Activated T-helper 17 cell treated with anti-CD3 and anti-CD28 coated beads, Interleukin-2, amount 50 U/mL, for 72 hours (primary cell): ENCODE measurements around the gene STH. TPM values are rescaled to one million over a fixed set of nuclear protein-coding genes. Genes with fewer than 3 reads are reported as not detected.

Experiments used
- ATAC-seq: fragments of 150-1000 bp; cut with Tn5 transposase; replicated peaks from 2 replicates; pipeline ENCODE4 v1.10.0; 2021; ENCODE audit warnings: mild to moderate bottlenecking, moderate library complexity
- H3K27ac Mint-ChIP-seq: one replicate; pipeline ENCODE4 v1.8.0; 2022; ENCODE audit warnings: mixed read lengths
- H3K27me3 Mint-ChIP-seq: one replicate; pipeline ENCODE4 v1.8.0; 2022; ENCODE audit warnings: mixed read lengths
- H3K36me3 Mint-ChIP-seq: one replicate; pipeline ENCODE4 v1.8.0; 2022; ENCODE audit warnings: low read depth, mild to moderate bottlenecking, mixed read lengths
- H3K4me1 Mint-ChIP-seq: one replicate; pipeline ENCODE4 v1.8.0; 2022; ENCODE audit warnings: mixed read lengths
- H3K4me3 Mint-ChIP-seq: one replicate; pipeline ENCODE4 v1.8.0; 2022; ENCODE audit warnings: mild to moderate bottlenecking, mixed read lengths
- H3K9me3 Mint-ChIP-seq: one replicate; pipeline ENCODE4 v1.8.0; 2022; ENCODE audit warnings: mixed read lengths
- total RNA-seq, 2 donors: library from RNA; stranded (reverse); gene quantifications; one replicate each; pipeline ENCODE4 v1.2.3, GENCODE V29; 2022

Gene STH
- total RNA-seq, 2 donors from 2014 or later: not detected

DNA sequence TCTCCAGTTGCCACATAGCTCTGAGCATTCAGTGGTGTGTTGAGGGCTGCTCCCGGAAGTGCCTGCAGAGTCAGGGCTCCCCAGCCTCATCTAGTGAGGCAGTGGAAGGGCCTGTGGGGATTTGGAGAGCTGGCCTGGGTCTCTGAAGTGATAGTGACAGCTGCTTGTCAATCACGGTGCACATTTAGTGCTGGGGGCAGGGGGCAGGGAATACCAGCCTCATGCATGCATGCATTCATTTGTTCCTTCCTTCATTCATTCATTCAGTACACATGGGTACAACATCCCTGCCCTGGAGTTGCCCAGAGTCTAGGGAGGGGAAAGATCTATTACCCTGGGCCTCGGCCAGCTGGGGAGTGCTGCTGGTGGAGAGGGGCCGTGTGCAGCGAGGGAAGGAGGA, 11.3 kb upstream of the STH start:
- Mint-ChIP-seq H3K4me1 (no peaks in the 10 kb centered on the region), H3K27ac (no peak overlapping the region), H3K27me3 (no peaks in the 10 kb centered on the region)

DNA sequence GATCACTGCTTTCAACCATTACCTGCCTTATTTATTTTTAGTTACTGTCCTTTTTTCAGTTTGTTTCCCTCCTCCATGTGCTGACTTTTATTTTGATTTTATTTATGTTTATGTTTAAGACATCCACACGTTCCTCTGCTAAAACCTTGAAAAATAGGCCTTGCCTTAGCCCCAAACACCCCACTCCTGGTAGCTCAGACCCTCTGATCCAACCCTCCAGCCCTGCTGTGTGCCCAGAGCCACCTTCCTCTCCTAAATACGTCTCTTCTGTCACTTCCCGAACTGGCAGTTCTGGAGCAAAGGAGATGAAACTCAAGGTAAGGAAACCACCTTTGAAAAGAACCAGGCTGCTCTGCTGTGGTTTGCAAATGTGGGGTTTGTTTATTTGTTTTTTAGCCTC, 9.3 kb upstream of the STH start:
- Mint-ChIP-seq H3K27me3 (no peaks in the 10 kb centered on the region), H3K4me1 (no peaks in the 10 kb centered on the region), H3K36me3 (no peaks in the 10 kb centered on the region), H3K4me3 (no peak overlapping the region), H3K9me3 (no peaks in the 10 kb centered on the region), H3K27ac (no peak overlapping the region)
- ATAC-seq: no peak

More for the DNA sequence above, 11.3 kb upstream of the STH start:
- ATAC-seq: no peak
- H3K4me3 Mint-ChIP-seq: no peak overlapping the region
- no peaks in the 10 kb centered on the region for H3K36me3 Mint-ChIP-seq
- H3K9me3 Mint-ChIP-seq: no peaks in the 10 kb centered on the region

DNA sequence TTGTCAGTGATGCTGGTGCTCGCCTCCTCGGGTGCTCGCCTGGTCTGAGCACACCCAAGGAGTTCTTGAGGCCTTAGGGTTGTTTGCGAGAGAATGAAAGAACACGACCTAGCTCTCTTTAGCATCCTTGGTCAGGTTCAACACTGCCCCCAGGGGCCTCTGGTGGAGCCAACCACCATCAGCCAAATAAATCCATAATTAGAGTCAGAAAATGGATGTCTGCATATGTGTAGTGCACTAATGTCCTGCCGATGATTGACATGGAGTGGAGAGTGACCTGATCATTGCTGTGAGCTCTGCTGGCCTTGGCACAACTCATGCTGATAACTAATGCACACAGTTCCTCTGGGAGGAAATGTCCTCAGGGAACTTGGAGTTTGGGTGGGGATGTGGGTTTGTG, 8.2 kb upstream of the STH start:
- H3K4me3 Mint-ChIP-seq: no peak overlapping the region
- no peak for ATAC-seq
- H3K27ac Mint-ChIP-seq: no peak overlapping the region
- no peaks in the 10 kb centered on the region for H3K27me3 Mint-ChIP-seq
- no peaks in the 10 kb centered on the region for H3K9me3 Mint-ChIP-seq
- H3K4me1 Mint-ChIP-seq: no peaks in the 10 kb centered on the region
- H3K36me3 Mint-ChIP-seq: no peaks in the 10 kb centered on the region

DNA sequence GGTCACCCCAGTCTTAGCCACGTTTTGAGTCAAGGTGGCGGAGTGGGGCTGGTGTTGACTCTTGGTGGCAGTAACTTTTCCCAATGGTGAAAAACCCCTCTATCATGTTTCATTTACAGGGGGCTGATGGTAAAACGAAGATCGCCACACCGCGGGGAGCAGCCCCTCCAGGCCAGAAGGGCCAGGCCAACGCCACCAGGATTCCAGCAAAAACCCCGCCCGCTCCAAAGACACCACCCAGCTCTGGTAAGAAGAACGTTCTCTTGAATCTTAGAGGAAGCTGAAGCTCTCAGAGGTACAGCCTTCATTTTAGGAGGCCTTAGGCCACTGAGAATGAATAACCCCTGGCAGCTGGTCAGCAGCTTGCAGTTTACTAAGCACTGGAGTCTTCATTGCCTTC, 7.7 kb upstream of the STH start:
- no peak overlapping the region for H3K4me3 Mint-ChIP-seq
- no peaks in the 10 kb centered on the region for H3K27me3 Mint-ChIP-seq
- no peaks in the 10 kb centered on the region for H3K9me3 Mint-ChIP-seq
- H3K36me3 Mint-ChIP-seq: no peaks in the 10 kb centered on the region
- no peak overlapping the region for H3K27ac Mint-ChIP-seq
- no peak for ATAC-seq
- no peaks in the 10 kb centered on the region for H3K4me1 Mint-ChIP-seq

DNA sequence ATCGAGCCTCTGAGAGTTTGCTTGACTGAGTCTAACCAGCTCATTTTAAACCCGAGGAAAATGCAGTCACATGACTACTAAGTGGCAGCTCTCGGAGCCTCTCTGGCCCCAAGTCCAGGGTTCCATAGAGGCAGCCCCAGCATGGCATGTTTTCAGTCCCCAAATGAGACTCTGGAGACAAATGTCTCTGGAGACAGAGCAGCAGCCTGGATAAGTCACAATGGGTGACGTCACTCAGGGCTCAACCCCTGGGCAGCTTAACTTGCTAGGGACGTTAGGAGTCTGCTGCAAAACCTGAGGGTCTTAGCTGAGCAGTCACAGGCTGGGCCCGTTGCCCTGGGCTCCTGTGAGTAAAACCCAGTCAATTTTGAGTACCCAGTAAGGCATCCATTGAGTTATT, 6.9 kb upstream of the STH start:
- Mint-ChIP-seq H3K36me3 (no peaks in the 10 kb centered on the region), H3K4me1 (no peaks in the 10 kb centered on the region), H3K4me3 (no peak overlapping the region), H3K9me3 (no peaks in the 10 kb centered on the region), H3K27ac (no peak overlapping the region), H3K27me3 (no peaks in the 10 kb centered on the region)
- ATAC-seq: no peak

DNA sequence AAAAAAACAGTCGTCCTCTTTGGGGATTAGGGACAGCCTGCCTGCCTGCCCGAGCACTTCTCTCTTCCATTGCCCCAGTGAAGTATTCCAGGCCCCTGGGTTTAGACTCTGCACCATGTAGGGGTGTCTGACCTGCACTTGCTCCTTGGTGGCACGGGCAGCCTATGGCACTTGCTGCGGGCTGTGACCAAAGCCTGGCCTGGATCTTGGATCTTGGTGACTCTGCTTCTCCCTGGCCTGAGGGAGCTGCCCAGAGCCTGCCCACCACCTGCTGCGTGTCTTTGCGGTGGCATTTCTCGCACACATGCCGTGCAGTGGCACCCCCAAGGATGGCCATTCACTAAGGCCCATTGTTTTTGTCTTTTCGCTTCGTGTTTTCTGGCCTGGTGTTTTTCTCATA, 6.1 kb upstream of the STH start:
- Mint-ChIP-seq H3K4me1 (no peaks in the 10 kb centered on the region), H3K27ac (no peak overlapping the region), H3K36me3 (no peaks in the 10 kb centered on the region), H3K4me3 (no peak overlapping the region), H3K27me3 (no peaks in the 10 kb centered on the region), H3K9me3 (no peaks in the 10 kb centered on the region)
- no peak for ATAC-seq

DNA sequence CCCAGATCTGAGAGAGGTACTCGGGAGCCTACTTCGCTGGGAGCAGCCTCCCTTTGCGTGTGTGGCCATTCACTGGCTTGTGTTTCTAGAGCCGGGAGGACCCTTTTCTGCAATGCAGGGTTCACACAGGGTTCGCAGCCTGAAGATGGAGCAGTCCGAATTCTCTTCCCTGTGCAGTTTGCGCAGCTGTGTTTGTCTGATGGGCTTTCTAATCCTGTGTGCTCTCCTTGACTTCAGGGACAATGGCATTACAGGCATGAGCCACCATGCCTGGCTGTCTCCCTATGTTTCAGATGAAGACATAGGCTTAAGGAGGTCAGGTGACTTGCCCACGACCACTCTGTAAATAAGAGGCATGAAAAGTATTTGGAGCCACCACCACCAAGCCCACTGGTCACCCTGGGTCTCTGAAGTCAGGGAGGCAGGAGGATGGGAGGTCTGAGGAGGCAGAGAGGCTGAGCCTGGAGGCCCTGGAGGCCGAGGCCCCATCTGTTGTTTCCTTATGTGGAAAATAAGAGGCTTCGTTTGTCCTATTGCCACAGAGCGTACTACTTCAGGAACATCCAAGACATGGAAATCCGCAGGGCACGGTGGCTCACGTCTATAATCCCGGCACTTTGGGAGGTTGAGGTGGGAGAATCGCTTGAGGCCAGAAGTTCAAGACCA, 5.0 kb upstream of the STH start:
- H3K4me1 Mint-ChIP-seq: no peaks in the 10 kb centered on the region
- H3K27ac Mint-ChIP-seq: no peak overlapping the region
- no peak for ATAC-seq

DNA sequence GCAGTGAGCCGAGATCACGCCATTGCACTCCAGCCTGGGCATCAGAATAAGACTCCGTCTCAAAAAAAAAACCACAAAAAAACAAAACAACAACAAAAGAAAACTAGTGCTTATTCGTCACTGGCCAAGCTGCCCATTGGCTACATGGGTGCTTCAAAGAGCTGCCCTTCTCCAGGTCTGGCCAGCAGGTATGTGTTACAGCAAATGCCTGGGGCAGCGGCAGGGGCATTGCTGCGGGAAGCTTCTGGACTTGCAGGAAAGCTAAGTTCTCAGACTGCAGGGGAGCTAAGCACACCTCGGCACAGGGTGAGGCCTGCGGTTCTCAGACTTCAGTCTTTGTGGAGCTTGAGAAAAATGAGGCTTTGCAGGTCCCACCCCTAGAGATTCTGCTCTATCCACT, 4.1 kb upstream of the STH start:
- H3K4me1 Mint-ChIP-seq: no peaks in the 10 kb centered on the region
- H3K36me3 Mint-ChIP-seq: no peaks in the 10 kb centered on the region
- H3K27ac Mint-ChIP-seq: no peak overlapping the region
- no peak overlapping the region for H3K4me3 Mint-ChIP-seq
- no peaks in the 10 kb centered on the region for H3K9me3 Mint-ChIP-seq
- no peak for ATAC-seq
- no peaks in the 10 kb centered on the region for H3K27me3 Mint-ChIP-seq

More for the DNA sequence above, 5.0 kb upstream of the STH start:
- H3K36me3 Mint-ChIP-seq: no peaks in the 10 kb centered on the region
- no peak overlapping the region for H3K4me3 Mint-ChIP-seq
- H3K27me3 Mint-ChIP-seq: no peaks in the 10 kb centered on the region
- H3K9me3 Mint-ChIP-seq: no peaks in the 10 kb centered on the region

DNA sequence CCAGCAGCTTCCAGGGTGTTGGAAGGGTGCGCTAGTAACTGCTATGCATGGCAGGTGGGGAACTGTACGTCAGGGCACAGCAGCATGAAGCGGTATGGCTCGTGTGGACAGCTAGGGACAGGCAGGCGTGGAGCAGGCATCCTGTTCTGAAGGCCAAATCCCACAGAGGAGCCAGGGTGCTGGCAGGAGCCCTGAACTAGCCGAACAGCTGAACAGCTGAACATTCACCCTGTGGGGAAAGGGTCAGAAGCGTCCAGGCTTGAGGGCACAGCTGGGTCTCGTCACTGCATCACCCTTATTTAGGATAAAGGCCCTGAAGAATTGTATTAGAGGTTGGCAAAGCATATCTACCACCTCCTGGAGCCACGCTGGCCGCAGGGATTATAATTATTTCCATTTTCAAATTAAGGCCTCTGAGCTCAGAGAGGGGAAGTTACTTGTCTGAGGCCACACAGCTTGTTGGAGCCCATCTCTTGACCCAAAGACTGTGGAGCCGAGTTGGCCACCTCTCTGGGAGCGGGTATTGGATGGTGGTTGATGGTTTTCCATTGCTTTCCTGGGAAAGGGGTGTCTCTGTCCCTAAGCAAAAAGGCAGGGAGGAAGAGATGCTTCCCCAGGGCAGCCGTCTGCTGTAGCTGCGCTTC, 3.3 kb upstream of the STH start:
- Mint-ChIP-seq H3K4me1 (no peaks in the 10 kb centered on the region), H3K27ac (no peak overlapping the region), H3K27me3 (no peaks in the 10 kb centered on the region), H3K36me3 (no peaks in the 10 kb centered on the region), H3K9me3 (no peaks in the 10 kb centered on the region), H3K4me3 (no peak overlapping the region)
- no peak for ATAC-seq

DNA sequence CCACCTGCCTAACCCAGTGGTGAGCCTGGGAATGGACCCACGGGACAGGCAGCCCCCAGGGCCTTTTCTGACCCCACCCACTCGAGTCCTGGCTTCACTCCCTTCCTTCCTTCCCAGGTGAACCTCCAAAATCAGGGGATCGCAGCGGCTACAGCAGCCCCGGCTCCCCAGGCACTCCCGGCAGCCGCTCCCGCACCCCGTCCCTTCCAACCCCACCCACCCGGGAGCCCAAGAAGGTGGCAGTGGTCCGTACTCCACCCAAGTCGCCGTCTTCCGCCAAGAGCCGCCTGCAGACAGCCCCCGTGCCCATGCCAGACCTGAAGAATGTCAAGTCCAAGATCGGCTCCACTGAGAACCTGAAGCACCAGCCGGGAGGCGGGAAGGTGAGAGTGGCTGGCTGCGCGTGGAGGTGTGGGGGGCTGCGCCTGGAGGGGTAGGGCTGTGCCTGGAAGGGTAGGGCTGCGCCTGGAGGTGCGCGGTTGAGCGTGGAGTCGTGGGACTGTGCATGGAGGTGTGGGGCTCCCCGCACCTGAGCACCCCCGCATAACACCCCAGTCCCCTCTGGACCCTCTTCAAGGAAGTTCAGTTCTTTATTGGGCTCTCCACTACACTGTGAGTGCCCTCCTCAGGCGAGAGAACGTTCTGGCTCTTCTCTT, 2.6 kb upstream of the STH start:
- Mint-ChIP-seq H3K27ac (no peak overlapping the region), H3K4me3 (no peak overlapping the region), H3K27me3 (no peaks in the 10 kb centered on the region), H3K4me1 (no peaks in the 10 kb centered on the region), H3K9me3 (no peaks in the 10 kb centered on the region), H3K36me3 (no peaks in the 10 kb centered on the region)
- ATAC-seq: no peak

DNA sequence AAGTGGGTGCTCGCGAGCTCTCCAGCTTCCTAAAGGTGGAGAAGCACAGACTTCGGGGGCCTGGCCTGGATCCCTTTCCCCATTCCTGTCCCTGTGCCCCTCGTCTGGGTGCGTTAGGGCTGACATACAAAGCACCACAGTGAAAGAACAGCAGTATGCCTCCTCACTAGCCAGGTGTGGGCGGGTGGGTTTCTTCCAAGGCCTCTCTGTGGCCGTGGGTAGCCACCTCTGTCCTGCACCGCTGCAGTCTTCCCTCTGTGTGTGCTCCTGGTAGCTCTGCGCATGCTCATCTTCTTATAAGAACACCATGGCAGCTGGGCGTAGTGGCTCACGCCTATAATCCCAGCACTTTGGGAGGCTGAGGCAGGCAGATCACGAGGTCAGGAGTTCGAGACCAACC, 1.9 kb upstream of the STH start:
- Mint-ChIP-seq H3K9me3 (no peaks in the 10 kb centered on the region), H3K36me3 (no peaks in the 10 kb centered on the region), H3K4me3 (no peak overlapping the region), H3K4me1 (no peaks in the 10 kb centered on the region), H3K27me3 (no peaks in the 10 kb centered on the region), H3K27ac (no peak overlapping the region)
- no peak for ATAC-seq

DNA sequence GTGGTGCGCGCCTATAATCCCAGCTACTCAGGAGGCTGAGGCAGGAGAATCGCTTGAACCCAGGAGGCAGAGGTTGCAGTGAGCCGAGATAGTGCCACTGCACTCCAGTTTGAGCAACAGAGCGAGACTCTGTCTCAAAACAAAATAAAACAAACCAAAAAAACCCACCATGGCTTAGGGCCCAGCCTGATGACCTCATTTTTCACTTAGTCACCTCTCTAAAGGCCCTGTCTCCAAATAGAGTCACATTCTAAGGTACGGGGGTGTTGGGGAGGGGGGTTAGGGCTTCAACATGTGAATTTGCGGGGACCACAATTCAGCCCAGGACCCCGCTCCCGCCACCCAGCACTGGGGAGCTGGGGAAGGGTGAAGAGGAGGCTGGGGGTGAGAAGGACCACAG, 1.4 kb upstream of the STH start:
- Mint-ChIP-seq H3K27ac (no peak overlapping the region), H3K36me3 (no peaks in the 10 kb centered on the region), H3K4me1 (no peaks in the 10 kb centered on the region), H3K4me3 (no peak overlapping the region), H3K27me3 (no peaks in the 10 kb centered on the region), H3K9me3 (no peaks in the 10 kb centered on the region)
- ATAC-seq: no peak

DNA sequence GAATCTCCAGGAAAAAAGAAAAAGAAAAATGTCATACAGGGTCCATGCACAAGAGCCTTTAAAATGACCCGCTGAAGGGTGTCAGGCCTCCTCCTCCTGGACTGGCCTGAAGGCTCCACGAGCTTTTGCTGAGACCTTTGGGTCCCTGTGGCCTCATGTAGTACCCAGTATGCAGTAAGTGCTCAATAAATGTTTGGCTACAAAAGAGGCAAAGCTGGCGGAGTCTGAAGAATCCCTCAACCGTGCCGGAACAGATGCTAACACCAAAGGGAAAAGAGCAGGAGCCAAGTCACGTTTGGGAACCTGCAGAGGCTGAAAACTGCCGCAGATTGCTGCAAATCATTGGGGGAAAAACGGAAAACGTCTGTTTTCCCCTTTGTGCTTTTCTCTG, 845 bp downstream of the STH start:
- Mint-ChIP-seq H3K36me3 (no peaks in the 10 kb centered on the region), H3K4me1 (no peaks in the 10 kb centered on the region), H3K4me3 (no peak overlapping the region), H3K9me3 (no peaks in the 10 kb centered on the region), H3K27me3 (no peaks in the 10 kb centered on the region), H3K27ac (no peak overlapping the region)
- no peak for ATAC-seq

DNA sequence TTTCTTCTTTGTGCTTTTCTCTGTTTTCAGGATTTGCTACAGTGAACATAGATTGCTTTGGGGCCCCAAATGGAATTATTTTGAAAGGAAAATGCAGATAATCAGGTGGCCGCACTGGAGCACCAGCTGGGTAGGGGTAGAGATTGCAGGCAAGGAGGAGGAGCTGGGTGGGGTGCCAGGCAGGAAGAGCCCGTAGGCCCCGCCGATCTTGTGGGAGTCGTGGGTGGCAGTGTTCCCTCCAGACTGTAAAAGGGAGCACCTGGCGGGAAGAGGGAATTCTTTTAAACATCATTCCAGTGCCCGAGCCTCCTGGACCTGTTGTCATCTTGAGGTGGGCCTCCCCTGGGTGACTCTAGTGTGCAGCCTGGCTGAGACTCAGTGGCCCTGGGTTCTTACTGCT, 1.2 kb downstream of the STH start:
- Mint-ChIP-seq H3K4me1 (no peaks in the 10 kb centered on the region), H3K27me3 (no peaks in the 10 kb centered on the region), H3K9me3 (no peaks in the 10 kb centered on the region), H3K27ac (no peak overlapping the region), H3K36me3 (no peaks in the 10 kb centered on the region), H3K4me3 (no peak overlapping the region)
- no peak for ATAC-seq

DNA sequence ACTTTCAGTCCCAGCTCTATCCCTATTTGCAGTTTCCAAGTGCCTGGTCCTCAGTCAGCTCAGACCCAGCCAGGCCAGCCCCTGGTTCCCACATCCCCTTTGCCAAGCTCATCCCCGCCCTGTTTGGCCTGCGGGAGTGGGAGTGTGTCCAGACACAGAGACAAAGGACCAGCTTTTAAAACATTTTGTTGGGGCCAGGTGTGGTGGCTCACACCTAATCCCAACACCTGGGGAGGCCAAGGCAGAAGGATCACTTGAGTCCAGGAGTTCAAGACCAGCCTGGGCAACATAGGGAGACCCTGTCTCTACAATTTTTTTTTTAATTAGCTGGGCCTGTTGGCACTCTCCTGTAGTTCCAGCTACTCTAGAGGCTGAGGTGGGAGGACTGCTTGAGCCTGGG, 1.7 kb downstream of the STH start:
- Mint-ChIP-seq H3K4me1 (no peaks in the 10 kb centered on the region), H3K36me3 (no peaks in the 10 kb centered on the region), H3K9me3 (no peaks in the 10 kb centered on the region), H3K27me3 (no peaks in the 10 kb centered on the region), H3K4me3 (no peak overlapping the region), H3K27ac (peak overlapping the region; percentile 25)
- ATAC-seq: no peak
